OCI-LY1 (cell line): ENCODE measurements around the gene COA6.

Experiments
- EZH2 ChIP-seq: fragments of 200-600 bp; sonication (generic), shearing (Covaris generic); IDR thresholded peaks from 2 replicates; pipeline ENCODE4 v1.8.0; 2017; ENCODE audit warnings: borderline replicate concordance, mixed run types, mild to moderate bottlenecking, antibody characterized with exemption, low read length, moderate library complexity, mixed read lengths
- TF ChIP-seq, protein P1 (sequence below): fragments of 200-600 bp; sonication (generic), shearing (Covaris generic); IDR thresholded peaks from 2 replicates; pipeline ENCODE4 v1.5.1; 2017; ENCODE audit warnings: mild to moderate bottlenecking, antibody characterized with exemption, low read length, moderate library complexity, mixed read lengths

DNA sequence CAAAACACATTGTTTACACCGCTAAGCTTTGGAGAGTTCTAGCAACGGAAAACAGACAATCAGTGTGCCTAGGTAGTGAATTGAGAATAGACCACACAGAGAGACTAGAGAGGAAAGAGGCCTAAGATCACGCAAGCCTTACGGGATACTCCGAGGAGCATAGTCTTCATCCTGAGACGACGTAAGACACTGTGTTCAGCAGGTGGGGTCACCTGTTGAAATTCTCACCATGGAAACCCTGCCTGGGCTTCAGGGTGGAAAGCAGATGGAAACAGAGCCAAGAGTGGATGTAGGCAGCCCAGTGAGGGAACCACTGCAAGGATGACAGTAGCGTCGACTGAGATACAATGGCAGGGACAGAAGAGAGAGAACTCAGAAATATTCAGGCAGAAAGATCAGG is 40.2 kb downstream of the COA6 start:
- TF ChIP-seq, protein P1, sequence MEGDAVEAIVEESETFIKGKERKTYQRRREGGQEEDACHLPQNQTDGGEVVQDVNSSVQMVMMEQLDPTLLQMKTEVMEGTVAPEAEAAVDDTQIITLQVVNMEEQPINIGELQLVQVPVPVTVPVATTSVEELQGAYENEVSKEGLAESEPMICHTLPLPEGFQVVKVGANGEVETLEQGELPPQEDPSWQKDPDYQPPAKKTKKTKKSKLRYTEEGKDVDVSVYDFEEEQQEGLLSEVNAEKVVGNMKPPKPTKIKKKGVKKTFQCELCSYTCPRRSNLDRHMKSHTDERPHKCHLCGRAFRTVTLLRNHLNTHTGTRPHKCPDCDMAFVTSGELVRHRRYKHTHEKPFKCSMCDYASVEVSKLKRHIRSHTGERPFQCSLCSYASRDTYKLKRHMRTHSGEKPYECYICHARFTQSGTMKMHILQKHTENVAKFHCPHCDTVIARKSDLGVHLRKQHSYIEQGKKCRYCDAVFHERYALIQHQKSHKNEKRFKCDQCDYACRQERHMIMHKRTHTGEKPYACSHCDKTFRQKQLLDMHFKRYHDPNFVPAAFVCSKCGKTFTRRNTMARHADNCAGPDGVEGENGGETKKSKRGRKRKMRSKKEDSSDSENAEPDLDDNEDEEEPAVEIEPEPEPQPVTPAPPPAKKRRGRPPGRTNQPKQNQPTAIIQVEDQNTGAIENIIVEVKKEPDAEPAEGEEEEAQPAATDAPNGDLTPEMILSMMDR = no peak
- TF ChIP-seq EZH2 = no peak
